GM19372 (cell line): ENCODE results near the gene TYMP.

Experiments used
- ATAC-seq: cut with Tn5 transposase; IDR thresholded peaks from one replicate; pipeline ENCODE4 v1.9.1; 2021; ENCODE audit warnings: mild to moderate bottlenecking, low read depth, moderate library complexity; ENCODE audit not compliant: unreplicated experiment

Gene TYMP

GRCh38 chr22:50563413-50564160 lies 33.8 kb upstream of the TYMP start:
- no peak for ATAC-seq

GRCh38 chr22:50562523-50563412 lies 33.0 kb upstream of the TYMP start, which contains the start of gene SYCE3:
Gene SYCE3, minus strand, starts transcription at chr22:50562919. Its CDS starts 6,514 bp downstream, at chr22:50556405.
- peak; percentile 98 for ATAC-seq

GRCh38 chr22:50561401-50562358 lies 31.9 kb upstream of the TYMP start:
- no peak for ATAC-seq

- ATAC-seq: no peak
These were observed 30.2 kb upstream of the TYMP start for GRCh38 chr22:50560034-50560433.

- no peak for ATAC-seq
These were observed 26.9 kb upstream of the TYMP start for GRCh38 chr22:50556703-50557102.

- no peak for ATAC-seq
These were observed 23.5 kb upstream of the TYMP start for GRCh38 chr22:50553310-50553709.

- no peak for ATAC-seq
These were observed 21.4 kb upstream of the TYMP start for GRCh38 chr22:50551160-50551752.

- ATAC-seq: no peak
These were observed 20.6 kb upstream of the TYMP start for GRCh38 chr22:50550395-50550794.

GRCh38 chr22:50548921-50549790 lies 19.3 kb upstream of the TYMP start:
- no peak for ATAC-seq

- ATAC-seq: no peak
These were observed 18.5 kb upstream of the TYMP start for GRCh38 chr22:50548040-50548920.

GRCh38 chr22:50547263-50547985 lies 17.6 kb upstream of the TYMP start:
- ATAC-seq: no peak

GRCh38 chr22:50546326-50547262 lies 16.8 kb upstream of the TYMP start:
- no peak for ATAC-seq

- ATAC-seq: no peak
These were observed 15.9 kb upstream of the TYMP start, which contains the start of gene KLHDC7B for GRCh38 chr22:50545522-50546325. Gene KLHDC7B, plus strand, starts transcription at chr22:50545899. Its CDS starts 345 bp downstream, at chr22:50546244.

GRCh38 chr22:50544746-50545253 lies 15.0 kb upstream of the TYMP start:
- ATAC-seq: no peak

- no peak for ATAC-seq
These were observed 14.4 kb upstream of the TYMP start for GRCh38 chr22:50544078-50544745.
